Measurements from ENCODE around the gene TMEM132D. TPM values are rescaled to one million over a fixed set of nuclear protein-coding genes. Genes with fewer than 3 reads are reported as not detected.

The TMEM132D gene
- total and polyA plus RNA-seq, 2 donors (not counting 3 experiments of a cell fraction or from before 2014, with no cell fraction given): not detected

- no peak for FAIRE-seq
- no peak overlapping the region for H3K4me3 ChIP-seq (replicated peaks in 1 of 3; ENCODE audit: insufficient read depth in 1 of 3, low read depth in 1 of 3, low read length in 3 of 3)
- H3K27me3 ChIP-seq (ENCODE audit: control insufficient read depth in 2 of 2, insufficient read depth in 2 of 2, low read length in 2 of 2): no peaks in the 10 kb centered on the region
- intact Hi-C loops (cut with micrococcal nuclease) (no loop called here), dilution Hi-C loops (cut with MboI; ENCODE audit: extremely low pct_ligation_motif_present, low sequenced_read_pairs) (no loop called here)
- DNase-seq (ENCODE audit: low read depth, low spot score): no peak
- no peak overlapping the region for H3K9ac ChIP-seq (replicated peaks; ENCODE audit: extremely low read depth, insufficient read depth, low read length)
- CTCF ChIA-PET: no interaction called here
- no peaks in the 10 kb centered on the region for H3K4me1 ChIP-seq (ENCODE audit: control insufficient read depth, extremely low read depth, insufficient read depth, low read length)
- H3K79me2 ChIP-seq (ENCODE audit: control insufficient read depth, insufficient read depth, low read length): no peaks in the 10 kb centered on the region
- POLR2A ChIA-PET: no interaction called here
- BruUV-seq (replicated peaks): no TSS peak
- H3K9me1 ChIP-seq (replicated peaks; ENCODE audit: control insufficient read depth, extremely low read depth, insufficient read depth, low read length): no peaks in the 10 kb centered on the region
- H3K9me3 ChIP-seq (replicated peaks; ENCODE audit: control insufficient read depth, insufficient read depth, low read length): peaks cover 8% of the 10 kb centered on the region
- H2AFZ ChIP-seq (ENCODE audit: low read depth, low read length): no peak overlapping the region
- H3K27ac ChIP-seq (ENCODE audit: insufficient read depth, low read depth, low read length): no peak overlapping the region
- no peaks in the 10 kb centered on the region for H3K36me3 ChIP-seq (ENCODE audit: control insufficient read depth in 2 of 2, extremely low read depth in 1 of 2, insufficient read depth in 2 of 2, low read length in 2 of 2)
- H3K4me2 ChIP-seq (ENCODE audit: insufficient read depth, low read length): no peak overlapping the region
- TF ChIP-seq EZH2 (IDR thresholded peaks at IDR 0.05; ENCODE audit: borderline replicate concordance, low read depth, low read length, severe bottlenecking) (no peak), JUN (IDR thresholded peaks at IDR 0.05; ENCODE audit: borderline replicate concordance, insufficient read depth, insufficient read length, low read depth) (no peak), MYC (IDR thresholded peaks at IDR 0.05; ENCODE audit: low read depth, low read length) (no peak), GATA2 (IDR thresholded peaks at IDR 0.05; ENCODE audit: insufficient read depth, insufficient read length, low read depth, low read length) (no peak), POLR2A (IDR thresholded peaks at IDR 0.05; ENCODE audit: low read depth, low read length) (no peak), MAX (IDR thresholded peaks at IDR 0.05; ENCODE audit: insufficient read depth, insufficient read length) (no peak), FOS (IDR thresholded peaks at IDR 0.05; ENCODE audit: borderline replicate concordance, insufficient read depth, low read length) (no peak), CTCF (IDR thresholded peaks at IDR 0.05; ENCODE audit: extremely low read depth in 1 of 2, insufficient read depth in 1 of 2, low read depth in 1 of 2, low read length in 2 of 2) (no peak), POLR2AphosphoS5 (IDR thresholded peaks at IDR 0.05; ENCODE audit: insufficient read depth, low read depth, low read length) (no peak)
- no peaks in the 10 kb centered on the region for H4K20me1 ChIP-seq (replicated peaks; ENCODE audit: control insufficient read depth, extremely low read depth, insufficient read depth, low read length)
Measured at GRCh38 chr12:129615001-129615400, 288.8 kb downstream of the TMEM132D start.
